Body of pancreas (tissue), 4 donors: ENCODE measurements around the gene PRR30.

ENCODE experiments used
- CTCF ChIP-seq, 7 experiments: fragments of 450-650 bp in 4 of 7; fragments of 200-600 bp in 3 of 7; sonication (generic) in 3 of 7; IDR thresholded peaks; one replicate each; pipeline ENCODE4 v1.5.1; 2016 to 2019; ENCODE audit warnings: antibody characterized with exemption in 7 of 7
- POLR2A ChIP-seq, 3 donors: fragments of 450-650 bp; IDR thresholded peaks; one replicate each; pipeline ENCODE4 v1.6.1; 2016; ENCODE audit warnings: antibody characterized with exemption in 3 of 3, mild to moderate bottlenecking in 2 of 3

DNA sequence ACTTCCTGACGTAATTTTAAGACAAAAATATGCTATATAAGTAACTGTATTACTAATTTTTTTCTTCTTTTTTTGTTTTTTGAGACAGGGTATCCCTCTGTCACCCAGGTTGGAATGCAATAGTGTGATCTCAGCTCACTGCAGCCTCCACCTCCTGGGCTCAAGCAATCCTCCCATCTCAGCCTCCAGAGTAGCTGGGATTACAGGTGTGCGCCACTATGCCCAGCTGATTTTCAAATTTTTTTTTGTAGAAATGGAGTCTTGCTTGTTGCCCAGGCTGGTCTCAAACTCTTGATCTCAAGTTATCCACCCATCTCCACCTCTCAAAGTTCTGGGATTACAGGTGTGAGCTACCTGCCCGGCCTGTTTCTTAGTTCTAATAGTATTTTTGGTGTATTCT lies 39.3 kb upstream of the PRR30 start:
- no peak for TF ChIP-seq CTCF (IDR thresholded peaks at IDR 0.05)
- no peak for TF ChIP-seq POLR2A (IDR thresholded peaks at IDR 0.05)
